ENCODE data around the gene GPR160.

Gene GPR160

DNA sequence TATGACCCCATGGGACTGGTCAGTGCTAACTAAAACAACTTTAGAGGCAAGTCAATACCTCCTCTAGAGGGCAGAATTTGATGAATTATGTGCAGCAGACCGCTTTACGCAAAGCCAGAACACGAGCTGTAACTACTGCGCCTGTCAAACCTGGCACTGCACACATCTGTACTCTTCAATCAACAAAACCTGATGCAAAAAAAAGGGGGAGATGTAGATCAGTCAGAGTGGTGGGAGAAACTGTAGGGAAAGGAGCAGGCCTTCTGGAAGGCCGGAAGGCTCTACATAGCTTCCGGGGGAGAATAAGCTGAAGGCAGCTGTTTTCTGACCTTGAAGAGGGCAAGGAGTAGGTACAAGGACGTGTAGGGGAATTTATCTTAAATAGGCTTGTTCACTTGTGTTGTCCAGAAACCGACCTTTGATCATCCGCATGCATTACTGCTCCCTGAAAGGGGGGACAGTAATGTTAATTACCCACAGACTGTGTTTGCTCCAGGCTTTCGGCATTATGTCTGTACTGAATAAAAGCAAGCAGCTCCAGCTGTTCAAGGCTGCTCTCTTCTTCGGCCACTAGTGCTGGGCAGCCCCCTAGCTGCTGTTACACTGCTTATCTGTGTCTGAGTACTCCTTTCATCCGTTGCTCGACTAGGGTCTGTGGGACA lies 41.0 kb downstream of the GPR160 start:
- Histone ChIP-seq H3K4me2 (ENCODE audit: low read length) (peak overlapping the region; percentile 20), H3K79me2 (peaks cover 20% of the 10 kb centered on the region), H3K27me3 (ENCODE audit: control insufficient read depth, insufficient read depth, low read length) (no peaks in the 10 kb centered on the region), H3K27ac (peak overlapping the region; percentile 77), H3K9me3 (ENCODE audit: control insufficient read depth, low read length) (no peaks in the 10 kb centered on the region), H3K9ac (no peak overlapping the region), H2AFZ (no peak overlapping the region), H3K4me3 (ENCODE audit: low read depth, low read length) (no peak overlapping the region), H3K36me3 (ENCODE audit: control insufficient read depth, insufficient read depth, low read length) (no peaks in the 10 kb centered on the region), H3K4me1 (peaks cover 46% of the 10 kb centered on the region)
- TF ChIP-seq, protein P1, sequence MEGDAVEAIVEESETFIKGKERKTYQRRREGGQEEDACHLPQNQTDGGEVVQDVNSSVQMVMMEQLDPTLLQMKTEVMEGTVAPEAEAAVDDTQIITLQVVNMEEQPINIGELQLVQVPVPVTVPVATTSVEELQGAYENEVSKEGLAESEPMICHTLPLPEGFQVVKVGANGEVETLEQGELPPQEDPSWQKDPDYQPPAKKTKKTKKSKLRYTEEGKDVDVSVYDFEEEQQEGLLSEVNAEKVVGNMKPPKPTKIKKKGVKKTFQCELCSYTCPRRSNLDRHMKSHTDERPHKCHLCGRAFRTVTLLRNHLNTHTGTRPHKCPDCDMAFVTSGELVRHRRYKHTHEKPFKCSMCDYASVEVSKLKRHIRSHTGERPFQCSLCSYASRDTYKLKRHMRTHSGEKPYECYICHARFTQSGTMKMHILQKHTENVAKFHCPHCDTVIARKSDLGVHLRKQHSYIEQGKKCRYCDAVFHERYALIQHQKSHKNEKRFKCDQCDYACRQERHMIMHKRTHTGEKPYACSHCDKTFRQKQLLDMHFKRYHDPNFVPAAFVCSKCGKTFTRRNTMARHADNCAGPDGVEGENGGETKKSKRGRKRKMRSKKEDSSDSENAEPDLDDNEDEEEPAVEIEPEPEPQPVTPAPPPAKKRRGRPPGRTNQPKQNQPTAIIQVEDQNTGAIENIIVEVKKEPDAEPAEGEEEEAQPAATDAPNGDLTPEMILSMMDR (IDR thresholded peaks at IDR 0.05), result no peak

DNA sequence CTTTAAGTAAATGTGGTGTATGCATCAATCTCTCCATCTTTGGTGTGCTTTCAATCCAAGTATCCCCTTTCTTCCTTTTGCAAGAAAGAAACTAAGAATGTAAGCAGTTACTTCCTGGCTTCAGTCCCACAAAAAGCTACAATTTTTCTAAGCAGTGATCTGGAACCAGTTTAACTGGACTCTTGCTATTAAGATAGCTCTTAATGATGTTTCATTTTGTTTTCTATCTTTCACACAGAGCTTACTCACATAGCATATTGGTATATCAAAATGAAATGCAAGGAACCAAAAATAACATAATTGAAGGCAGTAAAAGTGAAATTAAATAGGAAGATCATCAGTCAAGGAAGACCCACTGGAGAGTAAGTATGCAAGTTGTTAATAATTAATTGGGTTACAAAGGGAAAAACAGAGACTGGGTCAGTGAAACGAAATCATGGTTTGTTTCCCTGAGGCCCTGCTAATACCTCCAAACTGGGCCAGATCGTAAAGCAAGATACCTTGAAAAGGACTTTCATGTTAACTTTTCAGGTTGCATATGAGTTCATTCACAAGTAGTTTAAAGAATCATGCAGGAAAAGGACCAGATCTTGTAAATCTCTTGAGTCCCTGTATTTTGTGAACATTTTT lies 41.9 kb downstream of the GPR160 start:
- Histone ChIP-seq H3K79me2 (peaks cover 16% of the 10 kb centered on the region), H3K27ac (peak overlapping the region; percentile 3), H3K27me3 (ENCODE audit: control insufficient read depth, insufficient read depth, low read length) (no peaks in the 10 kb centered on the region), H3K9ac (no peak overlapping the region), H3K4me3 (ENCODE audit: low read depth, low read length) (no peak overlapping the region), H3K4me1 (peaks cover 43% of the 10 kb centered on the region), H3K4me2 (ENCODE audit: low read length) (peak overlapping the region; percentile 6), H3K36me3 (ENCODE audit: control insufficient read depth, insufficient read depth, low read length) (no peaks in the 10 kb centered on the region), H2AFZ (no peak overlapping the region), H3K9me3 (ENCODE audit: control insufficient read depth, low read length) (no peaks in the 10 kb centered on the region)
- TF ChIP-seq, protein P1 (IDR thresholded peaks at IDR 0.05), result no peak

DNA sequence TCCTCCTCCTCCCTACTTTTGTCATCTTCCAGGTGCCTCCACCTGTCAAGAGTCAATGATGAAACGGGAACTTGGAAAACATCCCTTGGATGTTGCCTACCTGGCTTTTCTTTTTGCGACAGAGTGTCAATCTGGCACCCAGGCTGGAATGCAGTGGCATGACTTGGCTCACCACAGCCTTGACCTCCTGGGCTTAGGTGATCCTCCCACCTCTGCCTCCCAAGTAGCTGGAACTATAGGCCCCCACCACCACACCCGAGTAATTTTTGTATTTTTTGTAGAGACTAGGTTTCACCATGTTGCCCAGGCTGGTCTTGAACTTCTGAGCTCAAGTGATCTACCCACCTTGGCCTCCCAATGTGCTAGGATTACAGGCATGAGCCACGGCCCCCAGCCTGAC lies 42.8 kb downstream of the GPR160 start:
- Histone ChIP-seq H3K79me2 (peaks cover 13% of the 10 kb centered on the region), H3K9me3 (ENCODE audit: control insufficient read depth, low read length) (no peaks in the 10 kb centered on the region), H3K27me3 (ENCODE audit: control insufficient read depth, insufficient read depth, low read length) (no peaks in the 10 kb centered on the region), H2AFZ (no peak overlapping the region), H3K4me1 (peaks cover 34% of the 10 kb centered on the region), H3K4me2 (ENCODE audit: low read length) (no peak overlapping the region), H3K27ac (no peak overlapping the region), H3K36me3 (ENCODE audit: control insufficient read depth, insufficient read depth, low read length) (no peaks in the 10 kb centered on the region), H3K9ac (no peak overlapping the region), H3K4me3 (ENCODE audit: low read depth, low read length) (no peak overlapping the region)
- TF ChIP-seq, protein P1 (IDR thresholded peaks at IDR 0.05), result no peak

DNA sequence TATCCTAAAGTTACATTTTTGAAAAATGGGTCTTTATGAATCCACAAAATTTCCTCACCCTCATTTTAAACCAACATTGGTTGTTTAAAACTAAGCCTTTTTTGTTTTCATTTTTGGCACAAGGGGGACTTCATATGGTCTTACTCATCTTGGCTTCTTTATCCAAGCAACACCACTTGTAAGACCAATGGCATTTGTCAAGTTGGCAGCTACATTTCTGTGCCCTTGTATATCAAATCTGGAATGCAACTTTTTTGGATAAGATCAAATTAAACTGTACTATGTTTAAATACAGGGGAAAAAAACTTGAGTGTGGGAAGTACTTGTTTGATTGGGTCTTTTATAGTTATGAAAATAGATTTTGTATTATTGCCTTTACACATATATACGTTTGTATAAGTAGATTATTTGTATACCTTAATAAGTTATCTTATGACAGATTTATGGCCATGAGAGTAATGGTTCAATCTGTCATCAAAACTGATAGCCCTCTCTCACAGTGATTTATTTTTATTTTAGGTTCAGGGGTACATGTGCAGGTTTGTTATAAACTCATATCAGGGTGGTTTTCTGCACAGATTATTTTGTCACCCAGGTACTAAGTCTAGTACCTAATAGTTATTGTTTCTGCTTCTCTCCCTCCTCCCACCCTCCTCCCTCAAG lies 43.4 kb downstream of the GPR160 start:
- no peak overlapping the region for H3K4me3 ChIP-seq (ENCODE audit: low read depth, low read length)

More for the DNA sequence above, 43.4 kb downstream of the GPR160 start:
- H2AFZ ChIP-seq, result no peak overlapping the region
- H3K36me3 ChIP-seq (ENCODE audit: control insufficient read depth, insufficient read depth, low read length), result no peaks in the 10 kb centered on the region
- H3K4me2 ChIP-seq (ENCODE audit: low read length), result no peak overlapping the region
- no peaks in the 10 kb centered on the region for H3K9me3 ChIP-seq (ENCODE audit: control insufficient read depth, low read length)
- no peak overlapping the region for H3K9ac ChIP-seq
- peaks cover 13% of the 10 kb centered on the region for H3K79me2 ChIP-seq
- TF ChIP-seq, protein P1 (IDR thresholded peaks at IDR 0.05), result no peak
- H3K27ac ChIP-seq, result no peak overlapping the region
- no peaks in the 10 kb centered on the region for H3K27me3 ChIP-seq (ENCODE audit: control insufficient read depth, insufficient read depth, low read length)
- H3K4me1 ChIP-seq, result peaks cover 32% of the 10 kb centered on the region

Data from parathyroid adenoma (tissue), 2 donors.